HG02763 (cell line): ENCODE results near the gene PDE1A.
"Not testable (repeated sequence)": the region's sequence is repeated elsewhere in the genome, so short reads cannot be mapped to it uniquely, and the experiment has no call there.

Experiments used
- ATAC-seq: cut with Tn5 transposase; IDR thresholded peaks from one replicate; pipeline ENCODE4 v1.9.1; 2021; ENCODE audit warnings: mild to moderate bottlenecking, moderate library complexity; ENCODE audit not compliant: unreplicated experiment

PDE1A gene

DNA sequence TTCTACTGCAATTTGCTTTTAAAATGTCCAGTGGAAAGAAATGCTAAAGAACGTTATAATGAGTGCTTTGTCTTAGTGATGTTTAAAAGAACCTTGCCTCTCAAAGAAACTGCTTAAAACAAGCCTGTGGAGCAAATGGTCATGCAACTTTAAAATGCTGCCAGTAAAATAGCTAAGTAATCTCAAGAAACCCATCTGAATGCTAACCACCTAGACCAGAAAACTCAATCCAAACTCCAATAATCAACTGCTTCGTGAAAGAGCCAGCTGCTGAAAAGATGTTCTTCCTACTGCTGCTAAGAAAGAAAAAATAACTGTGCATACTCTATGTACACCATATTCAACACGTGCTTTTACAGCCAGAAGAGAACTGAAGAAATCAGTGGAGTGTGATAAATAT lies 145.6 kb downstream of the PDE1A start:
- ATAC-seq, result no peak

DNA sequence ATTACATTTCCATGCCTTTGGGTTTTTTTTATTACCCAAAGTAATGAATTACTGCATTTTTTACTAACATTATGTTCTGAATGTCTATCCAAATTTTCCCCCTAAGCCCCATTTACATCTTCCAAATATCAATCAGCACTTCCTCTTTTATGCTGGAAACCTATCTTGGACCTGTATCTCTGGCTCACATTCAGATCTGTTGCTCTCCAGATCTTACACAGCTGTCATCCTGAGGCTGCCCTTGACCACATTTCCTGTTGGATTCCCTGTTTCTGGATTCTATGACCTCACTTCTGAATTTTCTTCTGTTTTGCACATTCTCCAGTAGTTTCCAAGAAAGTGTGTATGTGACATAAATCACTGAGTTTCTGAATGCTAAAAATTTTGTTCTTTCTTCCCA lies 146.7 kb downstream of the PDE1A start:
- no peak for ATAC-seq

DNA sequence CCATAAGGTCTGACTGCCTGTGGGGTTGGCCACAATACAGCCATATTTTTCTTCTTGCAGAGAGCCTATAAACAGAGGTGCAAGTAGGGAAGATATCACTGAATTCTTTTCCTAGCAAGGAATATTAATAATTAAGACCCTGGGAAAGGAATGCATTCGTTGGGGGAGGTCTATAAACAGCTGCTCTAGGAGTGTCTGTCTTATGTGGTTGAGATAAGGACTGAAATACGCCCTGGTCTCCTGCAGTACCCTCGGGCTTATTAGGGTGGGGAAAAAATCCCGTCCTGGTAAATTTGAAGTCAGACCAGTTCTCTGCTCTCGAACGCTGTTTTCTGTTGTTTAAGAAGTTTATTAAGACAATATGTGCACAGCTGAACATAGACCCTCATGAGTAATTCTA lies 150.2 kb downstream of the PDE1A start:
- ATAC-seq, result not testable (repeated sequence)

DNA sequence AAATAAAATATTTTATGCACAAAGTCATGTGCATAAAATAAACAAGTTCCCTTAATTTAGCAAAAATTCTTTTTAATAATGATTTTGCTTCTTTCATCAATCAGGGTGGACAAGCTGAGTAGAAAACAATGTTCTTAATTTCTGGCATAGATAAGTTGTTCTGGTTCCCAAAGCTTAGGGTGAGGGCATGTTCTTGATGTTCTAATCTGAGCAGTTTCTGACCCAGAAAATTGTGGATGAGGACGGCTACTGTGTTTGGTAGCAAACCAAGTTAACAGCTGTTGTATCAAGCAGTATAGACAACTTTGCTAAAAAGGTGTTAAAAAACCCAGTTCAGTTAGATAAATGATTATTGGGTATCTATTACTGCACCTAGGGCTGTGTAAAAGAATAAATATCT lies 158.9 kb downstream of the PDE1A start:
- ATAC-seq, result no peak

DNA sequence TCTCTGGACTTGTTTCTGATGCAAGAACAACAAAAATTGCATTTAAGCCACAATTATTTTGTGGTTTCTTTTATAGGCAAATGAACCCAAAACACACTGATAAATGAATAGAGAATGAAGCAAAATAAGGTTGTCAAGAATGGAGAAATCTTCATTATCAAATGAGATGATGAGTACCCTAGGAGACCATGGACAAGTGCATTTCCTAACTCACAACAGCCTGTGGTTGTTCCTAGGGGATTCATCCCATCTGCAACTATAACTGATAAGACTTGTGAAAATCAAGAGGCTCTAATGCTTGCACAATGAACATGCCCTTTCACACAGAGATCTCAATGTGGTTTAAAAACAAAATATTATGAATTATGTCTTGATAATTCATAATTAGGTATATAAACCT lies 159.9 kb downstream of the PDE1A start:
- ATAC-seq, result no peak

DNA sequence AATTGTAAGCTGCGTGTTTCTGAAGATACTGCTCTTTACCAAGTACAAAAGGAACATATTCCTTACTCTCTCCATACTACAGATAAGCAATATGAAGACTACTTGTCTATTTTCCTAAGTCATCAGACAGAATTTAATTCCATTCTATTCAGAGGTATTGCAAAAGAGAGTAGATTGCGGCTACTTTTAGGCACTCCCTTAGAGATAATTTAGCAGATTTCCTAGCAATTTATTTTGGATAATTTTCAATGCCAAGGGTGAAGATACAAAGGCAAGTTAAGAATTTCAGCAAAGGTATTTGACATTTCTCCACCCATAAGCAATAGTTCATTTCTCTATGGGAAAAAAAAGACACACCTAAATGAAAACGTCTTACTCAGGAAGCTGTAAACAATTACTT lies 161.1 kb downstream of the PDE1A start:
- ATAC-seq, result no peak

DNA sequence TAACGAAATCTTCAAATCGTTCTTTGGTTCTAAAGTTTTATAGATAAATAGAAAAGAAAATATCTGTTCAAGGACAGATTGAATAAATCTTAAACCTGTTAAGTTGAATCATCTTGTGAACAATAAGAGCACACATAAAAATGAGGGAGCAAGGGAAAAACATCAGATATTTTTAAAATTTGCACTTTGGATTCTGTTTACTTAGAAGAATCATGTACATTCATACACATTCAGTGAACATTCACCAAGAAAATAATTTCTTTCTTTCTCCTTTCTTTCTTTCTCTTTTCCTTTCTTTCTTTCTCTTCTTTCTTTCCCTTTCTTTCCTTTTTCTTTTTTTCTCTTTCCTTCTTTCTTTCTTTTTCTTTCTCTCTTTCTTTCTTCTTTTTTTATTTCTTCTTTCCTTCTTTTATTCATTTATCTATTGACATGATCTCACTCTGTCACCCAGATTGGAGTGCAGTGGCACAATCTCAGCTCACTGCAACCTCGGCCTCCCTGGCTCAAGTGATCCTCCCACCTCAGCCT lies 164.9 kb downstream of the PDE1A start:
- no peak for ATAC-seq

DNA sequence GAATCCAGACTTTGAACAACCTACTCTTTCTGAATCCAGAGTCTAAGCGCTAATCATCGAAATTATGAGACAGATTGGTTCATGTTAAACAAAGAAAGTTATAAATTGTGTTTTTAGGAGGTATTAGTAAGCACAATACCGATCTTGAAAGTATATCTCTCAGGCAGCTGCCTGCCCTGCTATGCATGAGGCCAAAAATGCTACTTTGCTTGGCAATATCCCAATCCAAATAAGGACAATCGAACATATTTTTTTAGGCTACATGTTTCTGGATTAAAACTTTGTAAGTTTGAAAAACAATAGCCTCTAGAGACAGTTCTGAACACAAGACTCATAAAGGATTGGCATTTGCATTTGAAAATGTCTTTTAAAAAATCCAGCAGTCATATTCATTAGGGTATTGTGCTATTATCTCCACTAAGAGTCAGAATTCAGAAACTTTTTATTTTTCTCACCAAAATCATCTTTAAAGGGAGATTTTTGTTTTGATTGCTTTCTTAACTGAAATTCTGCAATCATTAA lies 167.1 kb downstream of the PDE1A start:
- ATAC-seq, result no peak

DNA sequence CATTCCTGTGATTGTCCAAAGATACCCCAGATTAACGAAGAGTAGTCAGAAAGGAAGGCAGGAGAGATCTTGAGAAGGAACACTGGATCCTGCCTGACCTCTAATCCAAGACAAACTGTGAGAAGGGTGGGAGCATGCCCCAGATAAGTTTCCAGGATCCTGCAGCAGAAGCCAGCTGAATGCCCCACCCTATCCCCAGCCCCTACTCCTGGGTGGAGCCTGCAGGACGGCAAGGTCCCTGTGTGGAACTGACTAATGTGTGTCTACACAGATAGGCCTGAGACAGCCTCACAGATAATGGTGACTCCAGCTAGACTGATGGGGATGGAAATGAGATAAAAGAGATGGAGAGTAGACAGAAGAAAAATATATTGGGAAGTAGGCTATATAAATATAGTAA lies 174.3 kb downstream of the PDE1A start:
- ATAC-seq, result no peak

DNA sequence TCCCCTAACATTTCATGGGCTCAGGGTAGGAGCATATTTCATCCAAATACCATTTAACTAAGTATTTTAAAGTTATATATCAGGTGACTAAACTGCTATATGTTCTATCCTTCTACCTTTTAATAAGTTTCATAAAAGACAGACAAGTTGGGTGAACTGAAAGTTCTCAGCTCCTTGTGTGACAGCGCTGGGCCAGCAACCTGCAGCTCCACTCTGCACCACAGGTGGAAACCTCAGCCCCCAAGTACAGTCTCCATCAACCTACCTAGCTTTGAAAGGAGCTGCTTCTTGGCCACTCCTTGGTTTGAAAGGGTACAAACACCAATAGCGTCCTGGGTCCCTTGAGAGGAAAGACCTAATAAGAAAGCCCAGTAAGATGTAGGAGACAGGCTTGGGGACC lies 177.9 kb downstream of the PDE1A start:
- no peak for ATAC-seq

DNA sequence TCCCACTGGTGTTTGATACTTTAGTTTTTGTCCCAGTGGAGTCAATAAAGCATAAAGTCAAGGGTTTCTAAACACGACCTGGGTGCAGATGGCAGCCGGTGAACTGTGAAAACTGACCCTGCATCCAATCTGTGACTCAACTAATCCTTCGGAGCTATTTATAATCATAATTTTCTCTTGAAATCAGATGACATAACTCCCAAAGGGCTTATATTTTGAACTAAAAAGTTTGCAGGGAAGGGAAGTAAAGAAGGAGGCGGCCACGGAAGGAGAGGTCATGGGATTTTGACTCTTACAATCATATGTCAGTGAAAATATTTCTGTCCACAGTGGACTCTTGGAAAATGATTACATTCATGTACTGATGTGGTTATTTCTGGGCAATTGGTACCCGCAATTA lies 178.5 kb downstream of the PDE1A start:
- ATAC-seq, result no peak

DNA sequence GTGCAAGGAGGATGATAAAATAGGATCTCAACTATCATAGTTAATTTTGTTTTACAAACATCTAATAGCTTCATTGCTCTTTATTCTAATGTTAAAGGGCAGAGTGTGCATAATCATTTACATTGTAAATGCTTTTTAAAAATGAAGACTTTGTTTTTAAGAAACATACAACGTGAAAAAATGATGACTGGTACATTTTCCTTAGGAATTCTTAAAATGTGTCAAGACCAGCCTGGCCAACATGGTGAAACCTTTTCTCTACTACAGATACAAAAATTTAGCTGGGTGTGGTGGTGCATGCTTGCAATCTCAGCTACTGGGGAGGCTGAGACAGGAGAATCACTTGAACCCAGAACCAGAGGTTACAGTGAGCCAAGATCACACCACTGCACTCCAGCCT lies 179.0 kb downstream of the PDE1A start:
- no peak for ATAC-seq

DNA sequence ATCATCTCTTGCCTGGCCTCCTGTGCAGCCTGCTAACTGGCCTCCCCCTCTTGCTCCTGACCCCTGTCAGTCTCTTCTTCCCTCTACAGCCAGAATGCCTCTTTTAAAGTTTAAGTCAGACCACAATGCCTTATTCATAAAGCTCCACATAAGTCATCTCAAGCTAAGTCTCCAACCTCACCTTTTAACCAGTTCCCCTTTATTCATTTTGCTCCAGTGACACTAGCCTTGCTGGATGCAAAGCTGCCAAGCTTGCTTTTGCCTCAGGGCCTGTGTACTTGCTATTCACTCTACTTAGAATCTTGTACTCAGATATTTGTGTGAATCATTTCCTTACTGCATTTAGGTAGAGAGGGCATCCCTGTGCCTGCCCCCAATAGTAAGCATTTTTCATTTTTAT lies 180.9 kb downstream of the PDE1A start:
- no peak for ATAC-seq

DNA sequence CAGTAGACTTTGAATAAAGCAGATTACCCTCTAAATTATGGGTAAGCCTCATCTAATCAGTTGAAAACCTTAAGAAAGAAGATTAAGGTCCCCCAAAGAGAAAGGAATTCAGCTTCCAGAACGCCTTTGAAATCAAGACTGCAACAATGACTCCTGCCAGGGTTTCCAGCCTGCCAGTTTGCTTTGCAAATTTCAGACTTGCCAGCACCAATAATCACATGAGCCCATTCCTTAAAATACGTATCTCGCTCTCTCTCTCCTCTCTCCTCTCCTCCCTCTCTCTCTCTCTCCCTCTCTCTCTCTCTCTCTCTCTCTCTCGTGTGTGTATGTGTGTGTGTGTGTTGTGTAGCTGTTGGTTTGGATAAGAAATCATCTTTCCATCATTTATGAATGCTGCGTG lies 184.2 kb downstream of the PDE1A start:
- no peak for ATAC-seq

DNA sequence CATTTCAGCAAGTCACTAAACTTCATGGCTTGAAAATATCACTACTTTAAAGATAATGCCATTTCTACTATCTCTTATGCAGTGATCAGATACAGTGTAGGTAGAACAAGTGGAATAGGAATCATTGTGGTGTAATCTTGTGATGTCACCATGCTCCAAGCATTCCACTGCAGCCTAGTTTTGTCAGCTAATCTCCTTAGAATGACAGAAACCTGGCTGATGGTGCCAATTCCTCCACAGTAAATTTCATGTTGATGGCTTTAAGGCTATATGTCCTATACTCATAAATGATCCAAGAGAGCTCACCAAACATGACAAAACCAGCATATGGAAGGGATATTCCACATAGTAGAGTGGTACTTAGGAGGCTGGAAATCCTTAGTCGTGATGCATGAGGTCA lies 184.9 kb downstream of the PDE1A start:
- no peak for ATAC-seq

DNA sequence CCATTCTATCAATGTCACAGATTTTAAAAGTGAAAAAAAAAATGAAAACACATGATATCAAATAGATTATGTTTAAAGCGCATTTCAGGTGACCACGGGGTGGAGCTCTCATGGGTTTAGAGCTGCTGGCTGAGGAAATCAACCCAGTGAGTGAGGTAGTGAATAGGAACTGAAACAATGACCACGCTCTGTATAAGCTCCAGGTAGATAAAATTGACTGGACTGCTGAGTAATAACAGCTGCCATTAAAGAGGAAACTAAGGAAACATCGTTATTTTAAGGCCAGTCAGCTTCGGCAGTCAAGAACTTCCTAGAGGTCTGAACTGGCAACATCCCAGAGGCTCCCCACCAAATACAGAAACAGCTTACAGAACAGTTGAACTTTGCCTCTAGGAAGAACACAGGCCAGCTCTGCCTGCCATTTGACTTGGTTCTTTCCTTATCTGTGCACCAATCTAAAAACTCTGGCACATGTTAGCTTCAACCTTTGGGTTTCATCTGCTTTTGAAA lies 185.9 kb downstream of the PDE1A start:
- ATAC-seq, result peak; percentile 100

DNA sequence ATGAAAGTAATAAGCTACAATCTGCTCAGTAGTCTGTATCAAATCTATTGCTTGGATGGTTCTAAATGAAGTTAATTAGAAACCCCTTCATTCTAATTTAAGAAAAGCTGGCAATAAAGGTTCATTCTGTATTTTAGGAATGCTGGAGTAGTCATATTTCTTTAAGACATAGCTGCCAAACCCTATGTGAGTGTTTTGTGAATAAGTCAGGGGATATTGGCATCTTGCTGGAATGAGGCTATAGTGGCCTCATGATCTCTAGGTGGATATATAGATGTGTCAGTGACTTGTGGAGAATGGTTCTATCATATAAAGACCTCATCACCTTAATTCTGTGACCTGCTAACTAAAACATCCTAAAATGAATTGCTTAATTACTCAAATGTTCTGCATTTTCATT lies 196.3 kb downstream of the PDE1A start:
- ATAC-seq, result no peak

DNA sequence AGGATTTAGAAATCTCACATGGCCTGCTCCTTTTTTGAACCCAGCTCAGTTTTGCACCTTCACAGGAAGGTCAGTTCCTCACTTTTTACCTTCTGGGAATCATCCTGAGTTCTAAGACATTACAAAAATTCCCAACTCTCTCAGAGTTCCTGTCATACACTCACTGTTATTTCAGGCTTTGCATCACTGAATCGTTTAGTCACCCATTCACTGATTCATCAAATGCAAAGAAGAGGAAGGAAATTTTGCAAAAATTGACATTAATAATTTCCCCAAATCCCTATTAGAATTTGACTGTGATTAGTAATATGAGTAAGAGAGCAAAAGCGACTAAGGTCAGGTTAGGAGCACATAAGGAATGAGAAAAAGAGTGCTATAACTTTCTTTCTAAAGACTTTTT lies 197.5 kb downstream of the PDE1A start:
- no peak for ATAC-seq

DNA sequence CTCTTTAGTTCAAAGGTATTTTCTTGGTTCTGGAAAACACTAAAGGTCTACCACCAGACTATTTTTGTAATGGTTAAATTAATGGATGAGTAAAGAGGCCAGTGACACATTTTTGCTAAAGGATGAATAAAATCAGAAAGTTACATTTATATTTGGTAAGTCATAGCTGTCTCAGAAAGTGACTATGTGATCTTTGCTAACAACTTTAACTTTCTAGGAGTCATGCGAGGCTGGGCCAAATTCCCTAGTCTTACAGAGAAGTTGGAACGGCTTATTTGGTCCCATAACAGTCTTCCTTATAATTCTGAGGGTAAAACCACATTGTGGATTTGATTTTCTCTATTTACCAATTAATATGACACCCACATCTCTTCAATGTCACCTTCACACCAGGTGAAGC lies 198.1 kb downstream of the PDE1A start:
- ATAC-seq, result no peak

DNA sequence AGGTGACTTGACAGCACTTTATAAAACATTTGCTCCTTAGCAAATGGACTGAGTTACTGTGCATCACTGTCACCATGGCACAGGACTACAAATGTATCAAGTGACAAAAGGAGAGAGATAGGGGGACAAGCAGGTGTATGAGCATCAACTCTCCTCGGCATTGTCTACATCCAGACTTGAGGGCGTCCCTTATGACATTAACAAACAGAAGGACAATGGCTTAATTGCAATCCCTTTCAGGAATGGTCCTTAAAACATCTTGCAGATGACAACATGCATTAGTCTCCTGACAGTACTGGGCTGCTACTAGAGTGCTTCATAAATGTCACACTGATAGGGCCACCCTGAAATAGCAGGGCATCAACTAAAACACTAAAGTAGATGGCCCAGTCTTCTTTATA lies 198.8 kb downstream of the PDE1A start:
- ATAC-seq, result no peak

DNA sequence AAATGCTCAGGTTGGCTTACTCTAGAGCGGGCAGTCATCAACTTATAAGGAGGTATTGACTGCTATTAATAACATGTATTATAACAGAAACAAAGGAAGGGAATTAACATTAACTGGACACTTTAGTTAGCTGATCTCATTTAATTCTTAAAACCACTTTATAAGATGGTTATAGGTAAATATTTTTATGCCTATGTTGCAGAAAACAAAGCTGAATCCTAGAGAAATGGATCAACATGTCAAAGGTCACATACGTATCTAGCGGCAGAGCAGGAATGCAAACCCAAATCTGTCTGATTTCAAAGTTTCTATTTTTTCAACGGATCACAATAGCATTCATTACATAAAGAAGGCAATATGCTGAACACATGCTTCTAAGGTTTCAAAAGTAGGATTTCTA lies 200.0 kb downstream of the PDE1A start:
- no peak for ATAC-seq

DNA sequence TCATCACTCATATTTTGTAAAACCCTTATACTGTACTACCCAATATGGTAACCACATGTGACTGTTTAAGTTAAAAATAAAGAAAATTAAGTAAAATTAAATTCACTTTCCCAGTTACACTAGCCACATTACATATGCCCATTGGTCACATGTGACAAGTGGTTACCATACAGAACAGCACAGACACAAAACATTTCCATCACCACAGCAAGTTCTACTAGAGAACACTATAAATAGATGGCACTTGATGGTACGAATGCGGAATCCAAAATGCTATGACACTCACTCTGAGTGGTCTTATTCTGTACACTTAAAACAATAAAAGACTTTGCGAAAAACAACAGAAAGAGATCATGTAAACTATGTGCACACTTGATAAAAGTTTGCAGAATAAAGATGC lies 202.2 kb downstream of the PDE1A start:
- ATAC-seq, result no peak

DNA sequence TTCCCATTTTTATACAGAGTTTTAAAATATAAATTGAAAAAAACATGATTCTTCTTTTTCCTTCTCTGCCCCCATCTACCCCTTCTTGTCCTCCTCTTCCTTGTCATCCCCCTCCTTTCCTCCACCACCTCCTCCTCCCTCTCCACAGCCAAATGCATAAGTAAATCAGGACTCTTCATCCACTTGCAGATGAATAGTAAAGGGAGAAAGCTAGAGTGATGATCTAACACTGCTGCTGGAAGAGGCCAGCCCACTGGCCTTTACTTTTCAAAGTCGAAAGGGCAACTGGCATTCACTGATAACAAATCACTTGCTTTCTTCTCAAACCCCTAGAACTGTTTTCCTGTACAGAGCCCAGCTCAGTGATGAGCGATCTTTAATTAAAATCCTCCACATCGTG lies 205.8 kb downstream of the PDE1A start:
- ATAC-seq, result no peak
